HepG2 (cell line): ENCODE data around the gene TRPV4. TPM values are rescaled to one million over a fixed set of nuclear protein-coding genes. Genes with fewer than 3 reads are reported as not detected.

Experiments used
- ATAC-seq: fragments of 200-7000 bp; cut with Tn5 transposase; 3 replicates; pipeline ENCODE4 v1.9.1; 2020; ENCODE audit warnings: mild to moderate bottlenecking, moderate library complexity
- BruUV-seq: library from RNA; stranded (reverse); fragments of 400-500 nt; replicated peaks from 2 replicates; lab custom pipeline; 2021; lab: Mats Ljungman, UMichigan
- CTCF ChIA-PET: fragments of 300-600 bp; formaldehyde crosslinking; extraction: SDS; loops from one replicate; lab custom pipeline; 2021; ENCODE audit warnings: low total read pairs, inconsistent platforms, low intra/inter-chr PET ratio; lab: Yijun Ruan, JAX
- POLR2A ChIA-PET: fragments of 350-600 bp; sonication (Branson Sonifier 250); formaldehyde crosslinking; loops from one replicate; lab custom pipeline; 2020; ENCODE audit warnings: antibody characterized with exemption, inconsistent platforms; lab: Yijun Ruan, JAX
- DNase-seq: peaks from one replicate; pipeline ENCODE4 v3.0.0-alpha.2; 2015; ENCODE audit warnings: low spot score
- FAIRE-seq: peaks from 3 replicates; lab custom pipeline; 2011; peaks lifted over from hg19 to GRCh38; lab: Jason Lieb, UNC
- H2AFZ ChIP-seq: one replicate; pipeline ENCODE4 v1.6.1; 2011; ENCODE audit warnings: low read length, inconsistent platforms
- H3K27ac ChIP-seq: fragments of 300-600 bp; 3 replicates; pipeline ENCODE4 v1.8.0; 2011; ENCODE audit warnings: mixed run types, mild to moderate bottlenecking, mixed read lengths, low read length, inconsistent platforms; ENCODE audit not compliant: insufficient read depth; ENCODE audit errors: extremely low read length
- H3K27me3 ChIP-seq, 2 experiments: fragments of 200-600 bp in 1 of 2; 2 replicates in 1 of 2; 3 replicates in 1 of 2; pipeline versions ENCODE4 v1.6.0 to v1.8.0; 2011; ENCODE audit warnings: low read length in 2 of 2, mild to moderate bottlenecking in 2 of 2, moderate library complexity in 2 of 2, inconsistent platforms in 1 of 2; ENCODE audit not compliant: insufficient read depth in 2 of 2, control insufficient read depth in 1 of 2
- H3K36me3 ChIP-seq, 2 experiments: fragments of 200-600 bp in 1 of 2; replicated peaks in 1 of 2; 2 replicates in 1 of 2; 3 replicates in 1 of 2; pipeline versions ENCODE4 v1.5.1 to v1.8.0; 2011; ENCODE audit warnings: low read length in 2 of 2, inconsistent platforms in 1 of 2; ENCODE audit not compliant: insufficient read depth in 2 of 2, control insufficient read depth in 1 of 2
- H3K4me1 ChIP-seq: 2 replicates; pipeline ENCODE4 v1.5.1; 2012; ENCODE audit warnings: low read length, inconsistent platforms; ENCODE audit not compliant: insufficient read depth
- H3K4me2 ChIP-seq: 2 replicates; pipeline ENCODE4 v1.6.0; 2011; ENCODE audit warnings: low read depth, low read length, inconsistent platforms
- H3K4me3 ChIP-seq, 3 experiments: fragments of 200-600 bp in 1 of 3; sonication (generic), shearing (Covaris generic) in 1 of 3; replicated peaks in 1 of 3; 2 replicates each; pipeline ENCODE4 v1.5.1; 2011 to 2016; ENCODE audit warnings: low read length in 3 of 3, inconsistent platforms in 2 of 3, low read depth in 2 of 3, mild to moderate bottlenecking in 2 of 3, control low read depth in 1 of 3, mixed read lengths in 1 of 3; ENCODE audit not compliant: insufficient read depth in 1 of 3
- H3K79me2 ChIP-seq: one replicate; pipeline ENCODE4 v1.6.1; 2011; ENCODE audit warnings: low read length, inconsistent platforms; ENCODE audit not compliant: insufficient read depth
- H3K9ac ChIP-seq: 2 replicates; pipeline ENCODE4 v1.6.0; 2011; ENCODE audit warnings: mild to moderate bottlenecking, low read depth, low read length, inconsistent platforms; ENCODE audit not compliant: insufficient read depth
- H3K9me3 ChIP-seq: 2 replicates; pipeline ENCODE4 v1.5.1; 2012; ENCODE audit warnings: mild to moderate bottlenecking, low read length
- H4K20me1 ChIP-seq: 2 replicates; pipeline ENCODE4 v1.6.0; 2011; ENCODE audit warnings: inconsistent platforms, mild to moderate bottlenecking, low read length, moderate library complexity; ENCODE audit not compliant: insufficient read depth
- AHR ChIP-seq: IDR thresholded peaks from 2 replicates; pipeline ENCODE4 v1.6.1; 2018; ENCODE audit warnings: missing genetic modification reagents, missing compliant biosample characterization
- ARNTL ChIP-seq: sonication (generic); formaldehyde crosslinking; IDR thresholded peaks from 2 replicates; pipeline ENCODE4 v1.4.0; 2020; ENCODE audit warnings: mild to moderate bottlenecking, missing genetic modification reagents
- MATR3 ChIP-seq: sonication (generic); formaldehyde crosslinking; IDR thresholded peaks from 2 replicates; pipeline ENCODE4 v1.4.0; 2020; ENCODE audit warnings: missing genetic modification reagents
- PCBP2 ChIP-seq: fragments of 200-400 bp; formaldehyde crosslinking; optimal IDR thresholded peaks from 2 replicates; pipeline ENCODE3; 2018; ENCODE audit warnings: low read length, low read depth; ENCODE audit not compliant: poor library complexity, severe bottlenecking
- ZMYM3 ChIP-seq: sonication (generic); formaldehyde crosslinking; IDR thresholded peaks from 2 replicates; pipeline ENCODE4 v1.5.1; 2020; ENCODE audit warnings: mild to moderate bottlenecking, missing genetic modification reagents
- ZNF331 ChIP-seq: sonication (generic); formaldehyde crosslinking; IDR thresholded peaks from 2 replicates; pipeline ENCODE4 v1.4.0; 2020; ENCODE audit warnings: missing genetic modification reagents
- ZNF629 ChIP-seq: sonication (generic); formaldehyde crosslinking; conservative IDR thresholded peaks from 2 replicates; pipeline ENCODE4 v1.5.0; 2020; ENCODE audit warnings: missing genetic modification reagents
- ZNF883 ChIP-seq: sonication (generic); formaldehyde crosslinking; IDR thresholded peaks from 2 replicates; pipeline ENCODE4 v1.5.1; 2020; ENCODE audit warnings: mild to moderate bottlenecking, missing genetic modification reagents; ENCODE audit errors: not compliant biosample characterization
- WGBS: methylation state at CpG from one replicate; pipeline ENCODE4 v1.1.6; 2017; ENCODE audit warnings: low lambda C conversion rate; 5-methylcytosine and 5-hydroxymethylcytosine counted together
- in situ Hi-C: cut with HindIII; loops from 2 replicates; pipeline ENCODE4 v1.10.0; 2017; ENCODE audit warnings: low pct_unique_long_range_greater_than_20kb; ENCODE audit not compliant: extremely low pct_ligation_motif_present
- intact Hi-C: fragments of 100-400 bp; cut with micrococcal nuclease; formaldehyde crosslinking; loops from one replicate; pipeline ENCODE4 v1.10.0; 2022; ENCODE audit not compliant: unreplicated experiment
- polyA plus RNA-seq, 8 experiments: library from polyadenylated mRNA; depleted of rRNA in 3 of 8; stranded (reverse) in 7 of 8; unstranded in 1 of 8; fragments of >200 nt; fragmentation: Illumina TruSeq in 4 of 8; extraction: Trizol in 4 of 8; gene quantifications; 2 replicates each; pipeline versions ENCODE4 v1.2.1 to v1.2.3, GENCODE V29; 2011 to 2016; ENCODE audit warnings: low read depth in 4 of 8, missing spikeins in 1 of 8, mixed read lengths in 1 of 8; ENCODE audit not compliant: insufficient read depth in 1 of 8
- total RNA-seq, 5 experiments: library from RNA; depleted of rRNA; stranded (reverse); fragments of >200 nt; fragmentation: Illumina TruSeq; extraction: Trizol; gene quantifications; 2 replicates each; pipeline ENCODE4 v1.2.3, GENCODE V29; 2016; ENCODE audit warnings: low read depth in 1 of 5
- TF ChIP-seq, protein P1 (sequence below): sonication (generic); formaldehyde crosslinking; IDR thresholded peaks from 2 replicates; pipeline ENCODE4 v1.5.0; 2020; ENCODE audit warnings: mild to moderate bottlenecking, missing genetic modification reagents
- TF ChIP-seq, protein P2 (sequence below): sonication (generic); formaldehyde crosslinking; IDR thresholded peaks from 2 replicates; pipeline ENCODE4 v1.5.0; 2020; ENCODE audit warnings: mild to moderate bottlenecking, missing genetic modification reagents
- TF ChIP-seq, protein P3 (sequence below): sonication (generic); formaldehyde crosslinking; IDR thresholded peaks from 2 replicates; pipeline ENCODE4 v1.5.1; 2020; ENCODE audit warnings: mild to moderate bottlenecking, missing genetic modification reagents, borderline replicate concordance

TRPV4 gene
- total and polyA plus RNA-seq, 2 of the 13 experiments (the other 11 are each of a cell fraction or from before 2014, with no cell fraction given) = 0.66 to 4.7 TPM

DNA sequence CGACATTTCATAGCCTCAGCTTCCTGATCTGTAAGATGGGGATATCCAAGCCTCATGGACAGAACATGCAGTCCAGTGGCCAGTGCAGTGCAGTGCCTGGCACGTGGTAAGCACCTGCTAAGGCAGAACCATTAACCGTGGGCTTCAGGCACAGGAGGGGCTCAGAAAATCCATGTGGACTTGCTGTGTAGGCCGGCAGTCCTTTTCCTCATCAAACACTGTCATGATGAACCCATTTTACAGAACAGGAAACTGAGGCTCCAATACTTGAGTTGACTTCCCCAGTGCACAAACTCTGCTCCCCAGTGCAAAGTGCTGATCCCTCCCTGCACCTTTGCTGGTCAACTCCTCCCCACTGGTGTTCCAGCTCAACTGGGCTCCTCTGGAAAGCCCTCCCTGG, 18.0 kb downstream of the TRPV4 start:
- no peaks in the 10 kb centered on the region for H4K20me1 ChIP-seq
- H3K79me2 ChIP-seq = no peaks in the 10 kb centered on the region
- WGBS = 94% methylated on average over 3 of the region's 4 CpGs
- H3K27me3 ChIP-seq = no peaks in the 10 kb centered on the region
- no peak for TF ChIP-seq MATR3
- no peak for TF ChIP-seq ZNF883 (CRISPR knock-in tag)
- peak; percentile 30; the same call in 1 of the 2 replicates for TF ChIP-seq ZMYM3 (CRISPR knock-in tag)
- TF ChIP-seq ARNTL (CRISPR knock-in tag) = no peak
- TF ChIP-seq PCBP2 = no peak
- TF ChIP-seq ZNF629 (CRISPR knock-in tag) = peak; percentile 90
- TF ChIP-seq ZNF331 (CRISPR knock-in tag) = no peak
- TF ChIP-seq, protein P1, sequence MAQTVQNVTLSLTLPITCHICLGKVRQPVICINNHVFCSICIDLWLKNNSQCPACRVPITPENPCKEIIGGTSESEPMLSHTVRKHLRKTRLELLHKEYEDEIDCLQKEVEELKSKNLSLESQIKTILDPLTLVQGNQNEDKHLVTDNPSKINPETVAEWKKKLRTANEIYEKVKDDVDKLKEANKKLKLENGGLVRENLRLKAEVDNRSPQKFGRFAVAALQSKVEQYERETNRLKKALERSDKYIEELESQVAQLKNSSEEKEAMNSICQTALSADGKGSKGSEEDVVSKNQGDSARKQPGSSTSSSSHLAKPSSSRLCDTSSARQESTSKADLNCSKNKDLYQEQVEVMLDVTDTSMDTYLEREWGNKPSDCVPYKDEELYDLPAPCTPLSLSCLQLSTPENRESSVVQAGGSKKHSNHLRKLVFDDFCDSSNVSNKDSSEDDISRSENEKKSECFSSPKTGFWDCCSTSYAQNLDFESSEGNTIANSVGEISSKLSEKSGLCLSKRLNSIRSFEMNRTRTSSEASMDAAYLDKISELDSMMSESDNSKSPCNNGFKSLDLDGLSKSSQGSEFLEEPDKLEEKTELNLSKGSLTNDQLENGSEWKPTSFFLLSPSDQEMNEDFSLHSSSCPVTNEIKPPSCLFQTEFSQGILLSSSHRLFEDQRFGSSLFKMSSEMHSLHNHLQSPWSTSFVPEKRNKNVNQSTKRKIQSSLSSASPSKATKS (CRISPR knock-in tag) = no peak
- TF ChIP-seq AHR (CRISPR knock-in tag) = no peak
- TF ChIP-seq, protein P2, sequence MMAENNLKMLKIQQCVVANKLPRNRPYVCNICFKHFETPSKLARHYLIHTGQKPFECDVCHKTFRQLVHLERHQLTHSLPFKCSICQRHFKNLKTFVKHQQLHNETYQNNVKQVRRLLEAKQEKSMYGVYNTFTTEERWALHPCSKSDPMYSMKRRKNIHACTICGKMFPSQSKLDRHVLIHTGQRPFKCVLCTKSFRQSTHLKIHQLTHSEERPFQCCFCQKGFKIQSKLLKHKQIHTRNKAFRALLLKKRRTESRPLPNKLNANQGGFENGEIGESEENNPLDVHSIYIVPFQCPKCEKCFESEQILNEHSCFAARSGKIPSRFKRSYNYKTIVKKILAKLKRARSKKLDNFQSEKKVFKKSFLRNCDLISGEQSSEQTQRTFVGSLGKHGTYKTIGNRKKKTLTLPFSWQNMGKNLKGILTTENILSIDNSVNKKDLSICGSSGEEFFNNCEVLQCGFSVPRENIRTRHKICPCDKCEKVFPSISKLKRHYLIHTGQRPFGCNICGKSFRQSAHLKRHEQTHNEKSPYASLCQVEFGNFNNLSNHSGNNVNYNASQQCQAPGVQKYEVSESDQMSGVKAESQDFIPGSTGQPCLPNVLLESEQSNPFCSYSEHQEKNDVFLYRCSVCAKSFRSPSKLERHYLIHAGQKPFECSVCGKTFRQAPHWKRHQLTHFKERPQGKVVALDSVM (CRISPR knock-in tag) = no peak
- TF ChIP-seq, protein P3, sequence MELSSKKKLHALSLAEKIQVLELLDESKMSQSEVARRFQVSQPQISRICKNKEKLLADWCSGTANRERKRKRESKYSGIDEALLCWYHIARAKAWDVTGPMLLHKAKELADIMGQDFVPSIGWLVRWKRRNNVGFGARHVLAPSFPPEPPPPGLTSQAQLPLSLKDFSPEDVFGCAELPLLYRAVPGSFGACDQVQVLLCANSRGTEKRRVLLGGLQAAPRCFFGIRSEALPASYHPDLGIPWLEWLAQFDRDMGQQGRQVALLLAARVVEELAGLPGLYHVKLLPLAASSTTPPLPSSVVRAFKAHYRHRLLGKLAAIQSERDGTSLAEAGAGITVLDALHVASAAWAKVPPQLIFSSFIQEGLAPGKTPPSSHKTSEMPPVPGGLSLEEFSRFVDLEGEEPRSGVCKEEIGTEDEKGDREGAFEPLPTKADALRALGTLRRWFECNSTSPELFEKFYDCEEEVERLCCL = no peak
- FAIRE-seq = no peak
- intact Hi-C loops = no loop called here
- peaks cover 40% of the 10 kb centered on the region for H3K4me1 ChIP-seq
- ATAC-seq = no peak
- in situ Hi-C loops = no loop called here
- H3K4me2 ChIP-seq = no peak overlapping the region
- no peak overlapping the region for H3K27ac ChIP-seq
- H3K36me3 ChIP-seq = no peaks in the 10 kb centered on the region
- no peaks in the 10 kb centered on the region for H3K9me3 ChIP-seq
- no TSS peak for BruUV-seq
- no peak overlapping the region for H3K4me3 ChIP-seq
- POLR2A ChIA-PET = no interaction called here
- H3K9ac ChIP-seq = no peak overlapping the region
- CTCF ChIA-PET = no interaction called here
- H2AFZ ChIP-seq = no peak overlapping the region
- no peak for DNase-seq
